ENCODE results near the gene CDK5. TPM values are rescaled to one million over a fixed set of nuclear protein-coding genes. Genes with fewer than 3 reads are reported as not detected.

The CDK5 gene
- total RNA-seq, 1 donor from 2014 or later, result 7.5 TPM

GRCh38 chr7:151006590-151007300 is 51.0 kb downstream of the CDK5 start:
- H3K4me3 Mint-ChIP-seq, result no peak overlapping the region
- intact Hi-C loops (cut with micrococcal nuclease), result no loop called here
- no peaks in the 10 kb centered on the region for H3K36me3 Mint-ChIP-seq (ENCODE audit: low read depth)
- no peak for ATAC-seq (ENCODE audit: low read depth)
- ChIA-PET CTCF (interaction anchor here (2.3 kb wide), 1 partner anchor 11 kb away, joined by 7 read pairs; no protein-coding TSS in a partner anchor), POLR2A (no interaction called here)
- peaks cover 9% of the 10 kb centered on the region for H3K4me1 Mint-ChIP-seq
- no peak for DNase-seq
- no peak for TF ChIP-seq CTCF (IDR thresholded peaks at IDR 0.05)
- H3K27ac Mint-ChIP-seq, result no peak overlapping the region
- H3K9me3 Mint-ChIP-seq, result no peaks in the 10 kb centered on the region
- peaks cover 6% of the 10 kb centered on the region for H3K27me3 Mint-ChIP-seq

GRCh38 chr7:151005566-151005965 is 52.1 kb downstream of the CDK5 start:
- Mint-ChIP-seq H3K36me3 (ENCODE audit: low read depth) (no peaks in the 10 kb centered on the region), H3K4me1 (peaks cover 8% of the 10 kb centered on the region), H3K4me3 (no peak overlapping the region), H3K9me3 (no peaks in the 10 kb centered on the region), H3K27me3 (peaks cover 6% of the 10 kb centered on the region), H3K27ac (no peak overlapping the region)
- CTCF ChIA-PET, result no interaction called here
- no peak for TF ChIP-seq CTCF (IDR thresholded peaks at IDR 0.05)
- intact Hi-C loops (cut with micrococcal nuclease), result no loop called here
- POLR2A ChIA-PET, result no interaction called here
- ATAC-seq (ENCODE audit: low read depth) (no peak), DNase-seq (no peak)

Other genes with a start within 250 kb of the CDK5 start
- gene AOC1, start 205.4 kb downstream of the CDK5 start, total RNA-seq, result not detected in 2 replicates
- gene KCNH2, start 79.6 kb downstream of the CDK5 start, total RNA-seq, result 0.12 and 0.29 TPM in 2 replicates
- 0.10 and 0.22 TPM in 2 replicates for gene NOS3, start 66.9 kb downstream of the CDK5 start, total RNA-seq
- gene ATG9B, start 33.4 kb downstream of the CDK5 start, total RNA-seq, result 1.8 and 2.3 TPM in 2 replicates
- 38.9 and 46.5 TPM in 2 replicates for gene ABCB8, start 29.4 kb downstream of the CDK5 start, total RNA-seq
- gene ASIC3, start 9.4 kb downstream of the CDK5 start, total RNA-seq, result 1.2 TPM in 2 replicates
- gene SLC4A2, start 1.7 kb upstream of the CDK5 start, total RNA-seq, result 69.1 and 72.5 TPM in 2 replicates
- 97.6 and 103 TPM in 2 replicates for gene FASTK, start 22.9 kb upstream of the CDK5 start, total RNA-seq
- gene TMUB1, start 25.6 kb upstream of the CDK5 start, total RNA-seq, result 40.5 and 43.5 TPM in 2 replicates
- 6.5 and 7.4 TPM in 2 replicates for gene AGAP3, start 28.6 kb upstream of the CDK5 start, total RNA-seq
- not detected in 2 replicates for gene GBX1, start 109.8 kb upstream of the CDK5 start, total RNA-seq
- not detected in 2 replicates for gene ASB10, start 129.4 kb upstream of the CDK5 start, total RNA-seq
- 0.76 and 1.8 TPM in 2 replicates for gene H2BK1, start 152.6 kb upstream of the CDK5 start, total RNA-seq
- 47.3 and 52.4 TPM in 2 replicates for gene ABCF2, start 169.3 kb upstream of the CDK5 start, total RNA-seq
- 32.4 and 41.2 TPM in 2 replicates for gene CHPF2, start 174.6 kb upstream of the CDK5 start, total RNA-seq
- gene SMARCD3, start 190.8 kb upstream of the CDK5 start, total RNA-seq, result not detected in 2 replicates

Data from activated B cell treated with CpG ODN at 0.5 μM for 24 hours (primary cell).